ENCODE results near the gene ICA1.
A peak's percentile ranks its signal among the peaks of the same experiment; 100 is the strongest.

The ICA1 gene

DNA sequence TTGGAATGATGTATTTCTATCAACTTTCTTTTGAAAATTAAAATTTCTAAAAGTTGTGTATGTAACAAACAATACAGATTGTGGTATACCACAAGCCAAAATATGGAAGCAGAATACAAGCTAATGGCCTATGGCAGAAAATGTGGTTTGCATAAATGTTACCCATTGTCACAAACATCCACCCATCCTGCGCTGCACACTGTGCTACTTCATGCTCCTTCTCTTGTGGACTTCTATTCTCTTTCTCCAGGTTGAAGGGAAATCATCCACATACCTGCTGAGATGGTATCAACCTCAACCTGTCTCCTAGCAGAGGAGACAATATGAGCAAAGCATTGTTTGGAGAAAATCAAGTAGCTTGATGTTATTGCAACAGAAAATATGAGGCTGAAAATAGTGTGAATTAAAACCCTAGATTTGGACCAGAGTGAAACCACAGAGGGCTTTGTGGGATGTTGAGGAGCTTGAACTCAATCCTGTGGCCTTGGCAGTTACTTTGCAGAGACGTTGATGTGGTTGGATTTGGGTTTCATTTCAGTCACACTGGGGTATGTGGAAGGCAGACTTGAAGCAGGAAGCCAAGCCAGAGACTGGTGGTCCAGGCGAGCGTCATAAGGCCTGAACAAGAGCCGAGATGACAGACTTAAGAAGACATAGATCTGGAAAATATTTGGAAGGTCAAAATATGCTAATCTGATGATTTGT lies 63.8 kb downstream of the ICA1 start:
- Histone ChIP-seq H3K4me1 (ENCODE audit: insufficient read depth, low read length, poor library complexity, severe bottlenecking) (peaks cover 22% of the 10 kb centered on the region), H3K4me2 (ENCODE audit: low read depth, low read length, poor library complexity, severe bottlenecking) (peak overlapping the region; percentile 50)

DNA sequence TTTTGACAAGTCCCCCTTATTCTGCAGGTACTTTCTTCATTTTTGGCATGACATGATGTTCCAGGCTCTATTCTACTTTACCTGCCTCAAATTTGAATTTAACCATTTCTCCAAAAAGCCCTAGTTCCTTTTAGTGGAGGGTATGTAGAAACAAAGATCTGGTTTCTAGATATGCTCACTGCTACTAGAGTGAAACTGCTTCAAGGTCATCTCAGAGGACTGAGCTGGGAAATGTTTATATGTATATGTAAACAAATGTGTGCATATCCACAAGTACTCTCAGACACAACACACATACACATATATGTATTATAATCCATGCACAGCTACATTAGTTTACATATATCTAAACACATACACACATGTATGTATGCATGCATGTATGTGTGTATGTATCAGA lies 69.1 kb downstream of the ICA1 start:
- no peaks in the 10 kb centered on the region for H3K9me3 ChIP-seq (ENCODE audit: insufficient read depth, low read depth, low read length)
- H4K20me1 ChIP-seq (ENCODE audit: insufficient read depth, low read length, poor library complexity, severe bottlenecking): no peaks in the 10 kb centered on the region
- no peaks in the 10 kb centered on the region for H3K79me2 ChIP-seq (ENCODE audit: insufficient read depth, low read length)
- H3K9me2 ChIP-seq (replicated peaks; ENCODE audit: low read depth, low read length): no peaks in the 10 kb centered on the region
- H3K36me3 ChIP-seq (ENCODE audit: insufficient read depth, low read length): no peaks in the 10 kb centered on the region
- H3K4me2 ChIP-seq (ENCODE audit: low read depth, low read length, poor library complexity, severe bottlenecking): no peak overlapping the region
- H3K9ac ChIP-seq (ENCODE audit: low read depth, low read length, poor library complexity, severe bottlenecking): no peak overlapping the region
- peaks cover 11% of the 10 kb centered on the region for H3K4me1 ChIP-seq (ENCODE audit: insufficient read depth, low read length, poor library complexity, severe bottlenecking)
- no peak overlapping the region for H3K4me3 ChIP-seq (ENCODE audit: low read length, poor library complexity, severe bottlenecking)
- no peaks in the 10 kb centered on the region for H3K27me3 ChIP-seq (ENCODE audit: insufficient read depth, low read length, poor library complexity, severe bottlenecking)
- TF ChIP-seq, protein P1, sequence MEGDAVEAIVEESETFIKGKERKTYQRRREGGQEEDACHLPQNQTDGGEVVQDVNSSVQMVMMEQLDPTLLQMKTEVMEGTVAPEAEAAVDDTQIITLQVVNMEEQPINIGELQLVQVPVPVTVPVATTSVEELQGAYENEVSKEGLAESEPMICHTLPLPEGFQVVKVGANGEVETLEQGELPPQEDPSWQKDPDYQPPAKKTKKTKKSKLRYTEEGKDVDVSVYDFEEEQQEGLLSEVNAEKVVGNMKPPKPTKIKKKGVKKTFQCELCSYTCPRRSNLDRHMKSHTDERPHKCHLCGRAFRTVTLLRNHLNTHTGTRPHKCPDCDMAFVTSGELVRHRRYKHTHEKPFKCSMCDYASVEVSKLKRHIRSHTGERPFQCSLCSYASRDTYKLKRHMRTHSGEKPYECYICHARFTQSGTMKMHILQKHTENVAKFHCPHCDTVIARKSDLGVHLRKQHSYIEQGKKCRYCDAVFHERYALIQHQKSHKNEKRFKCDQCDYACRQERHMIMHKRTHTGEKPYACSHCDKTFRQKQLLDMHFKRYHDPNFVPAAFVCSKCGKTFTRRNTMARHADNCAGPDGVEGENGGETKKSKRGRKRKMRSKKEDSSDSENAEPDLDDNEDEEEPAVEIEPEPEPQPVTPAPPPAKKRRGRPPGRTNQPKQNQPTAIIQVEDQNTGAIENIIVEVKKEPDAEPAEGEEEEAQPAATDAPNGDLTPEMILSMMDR (conservative IDR thresholded peaks at IDR 0.05; ENCODE audit: low read length): no peak
- no peak for TF ChIP-seq EZH2phosphoT487 (IDR thresholded peaks at IDR 0.05; ENCODE audit: borderline replicate concordance)
- H3F3A ChIP-seq (ENCODE audit: low read depth): no peaks in the 10 kb centered on the region
- no peak overlapping the region for H2AFZ ChIP-seq (ENCODE audit: low read length)

More for the DNA sequence above, 63.8 kb downstream of the ICA1 start:
- peak overlapping the region; percentile 18 for H3K4me3 ChIP-seq (ENCODE audit: low read length, poor library complexity, severe bottlenecking)
- no peaks in the 10 kb centered on the region; the same call in 1 of the 2 replicates for H3F3A ChIP-seq (ENCODE audit: low read depth)
- no peaks in the 10 kb centered on the region for H3K27me3 ChIP-seq (ENCODE audit: insufficient read depth, low read length, poor library complexity, severe bottlenecking)
- no peaks in the 10 kb centered on the region for H3K36me3 ChIP-seq (ENCODE audit: insufficient read depth, low read length)
- no peaks in the 10 kb centered on the region for H3K9me3 ChIP-seq (ENCODE audit: insufficient read depth, low read depth, low read length)
- H2AFZ ChIP-seq (ENCODE audit: low read length): no peak overlapping the region
- TF ChIP-seq, protein P1 (conservative IDR thresholded peaks at IDR 0.05; ENCODE audit: low read length): no peak
- TF ChIP-seq EZH2phosphoT487 (IDR thresholded peaks at IDR 0.05; ENCODE audit: borderline replicate concordance): peak; percentile 57; the same call in 1 of the 2 replicates
- H3K9ac ChIP-seq (ENCODE audit: low read depth, low read length, poor library complexity, severe bottlenecking): no peak overlapping the region
- H4K20me1 ChIP-seq (ENCODE audit: insufficient read depth, low read length, poor library complexity, severe bottlenecking): no peaks in the 10 kb centered on the region
- H3K79me2 ChIP-seq (ENCODE audit: insufficient read depth, low read length): no peaks in the 10 kb centered on the region
- no peaks in the 10 kb centered on the region for H3K9me2 ChIP-seq (replicated peaks; ENCODE audit: low read depth, low read length)

- no peaks in the 10 kb centered on the region for H3K27me3 ChIP-seq (ENCODE audit: insufficient read depth, low read length, poor library complexity, severe bottlenecking)
- no peak overlapping the region; the same call in 1 of the 2 replicates for H2AFZ ChIP-seq (ENCODE audit: low read length)
- H3K9me3 ChIP-seq (ENCODE audit: insufficient read depth, low read depth, low read length): no peaks in the 10 kb centered on the region
- H3K79me2 ChIP-seq (ENCODE audit: insufficient read depth, low read length): no peaks in the 10 kb centered on the region
- no peak for TF ChIP-seq EZH2phosphoT487 (IDR thresholded peaks at IDR 0.05; ENCODE audit: borderline replicate concordance)
- TF ChIP-seq, protein P1 (conservative IDR thresholded peaks at IDR 0.05; ENCODE audit: low read length): peak; percentile 91
- H3K4me3 ChIP-seq (ENCODE audit: low read length, poor library complexity, severe bottlenecking): no peak overlapping the region
- H3F3A ChIP-seq (ENCODE audit: low read depth): no peaks in the 10 kb centered on the region
- no peaks in the 10 kb centered on the region for H3K9me2 ChIP-seq (replicated peaks; ENCODE audit: low read depth, low read length)
- H4K20me1 ChIP-seq (ENCODE audit: insufficient read depth, low read length, poor library complexity, severe bottlenecking): no peaks in the 10 kb centered on the region
- no peak overlapping the region for H3K4me2 ChIP-seq (ENCODE audit: low read depth, low read length, poor library complexity, severe bottlenecking)
- peak overlapping the region; percentile 13 for H3K9ac ChIP-seq (ENCODE audit: low read depth, low read length, poor library complexity, severe bottlenecking)
- no peaks in the 10 kb centered on the region for H3K36me3 ChIP-seq (ENCODE audit: insufficient read depth, low read length)
- peaks cover 26% of the 10 kb centered on the region for H3K4me1 ChIP-seq (ENCODE audit: insufficient read depth, low read length, poor library complexity, severe bottlenecking)
Observed at GRCh38 chr7:8190119-8190895, 71.7 kb downstream of the ICA1 start.
